ENCODE data around the gene NDUFS7. TPM values are rescaled to one million over a fixed set of nuclear protein-coding genes. Genes with fewer than 3 reads are reported as not detected.

The NDUFS7 gene
- polyA plus RNA-seq, 2 of the 4 experiments (the other 2 are of a cell fraction), result 19.3 to 68.9 TPM

DNA sequence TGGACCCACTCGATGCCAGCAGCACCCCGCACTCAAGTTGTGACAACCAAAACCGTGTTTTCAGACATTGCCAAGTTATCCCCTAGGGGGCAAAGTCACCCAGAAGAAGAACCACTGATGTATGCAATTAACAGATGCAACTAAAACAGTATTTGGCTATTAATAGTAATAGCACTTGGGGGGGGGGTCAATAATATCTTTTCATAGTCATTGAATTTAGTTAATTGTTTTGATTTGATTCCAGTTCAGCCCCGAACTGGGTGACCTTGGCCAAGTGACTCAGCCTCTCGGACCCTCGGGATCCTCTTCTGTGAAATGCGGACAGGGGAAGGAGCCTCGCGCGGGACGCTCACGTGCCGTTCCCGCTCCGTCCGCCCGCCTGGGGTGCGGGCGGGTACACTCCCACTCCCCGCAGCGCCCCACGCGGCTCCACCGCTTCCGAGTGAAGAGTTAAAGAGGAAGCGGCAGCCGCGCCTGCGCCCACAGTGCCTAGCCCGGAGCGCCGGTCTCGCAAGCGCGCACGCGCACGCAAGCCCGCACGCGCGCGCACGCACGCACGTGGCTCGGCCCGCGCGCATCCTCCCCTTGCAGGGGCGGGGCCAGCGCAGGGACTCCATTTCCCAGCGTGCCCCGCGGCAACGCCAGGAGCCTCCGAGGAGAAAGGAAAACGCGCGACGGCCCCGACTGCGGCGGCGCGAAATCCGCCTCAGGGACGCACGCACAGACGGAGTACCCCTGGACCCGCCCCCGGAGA is 23.2 kb downstream of the NDUFS7 start (continued):
- TF ChIP-seq, protein P1, sequence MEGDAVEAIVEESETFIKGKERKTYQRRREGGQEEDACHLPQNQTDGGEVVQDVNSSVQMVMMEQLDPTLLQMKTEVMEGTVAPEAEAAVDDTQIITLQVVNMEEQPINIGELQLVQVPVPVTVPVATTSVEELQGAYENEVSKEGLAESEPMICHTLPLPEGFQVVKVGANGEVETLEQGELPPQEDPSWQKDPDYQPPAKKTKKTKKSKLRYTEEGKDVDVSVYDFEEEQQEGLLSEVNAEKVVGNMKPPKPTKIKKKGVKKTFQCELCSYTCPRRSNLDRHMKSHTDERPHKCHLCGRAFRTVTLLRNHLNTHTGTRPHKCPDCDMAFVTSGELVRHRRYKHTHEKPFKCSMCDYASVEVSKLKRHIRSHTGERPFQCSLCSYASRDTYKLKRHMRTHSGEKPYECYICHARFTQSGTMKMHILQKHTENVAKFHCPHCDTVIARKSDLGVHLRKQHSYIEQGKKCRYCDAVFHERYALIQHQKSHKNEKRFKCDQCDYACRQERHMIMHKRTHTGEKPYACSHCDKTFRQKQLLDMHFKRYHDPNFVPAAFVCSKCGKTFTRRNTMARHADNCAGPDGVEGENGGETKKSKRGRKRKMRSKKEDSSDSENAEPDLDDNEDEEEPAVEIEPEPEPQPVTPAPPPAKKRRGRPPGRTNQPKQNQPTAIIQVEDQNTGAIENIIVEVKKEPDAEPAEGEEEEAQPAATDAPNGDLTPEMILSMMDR (IDR thresholded peaks at IDR 0.05), result peak; percentile 50
- TF ChIP-seq HOXB13 (CRISPR knock-in tag; IDR thresholded peaks at IDR 0.05; ENCODE audit: low read depth), result no peak
- peak; percentile 24; the same call in 1 of the 2 replicates for TF ChIP-seq NPAS2 (CRISPR knock-in tag; IDR thresholded peaks at IDR 0.05; ENCODE audit: borderline replicate concordance)
- no peak for TF ChIP-seq SREBF2 (IDR thresholded peaks at IDR 0.05)
- no peak for TF ChIP-seq ESRRA (IDR thresholded peaks at IDR 0.05; ENCODE audit: borderline replicate concordance, low read length)
- no peak for TF ChIP-seq TFCP2L1 (CRISPR knock-in tag; IDR thresholded peaks at IDR 0.05)
- TF ChIP-seq ZSCAN20 (CRISPR knock-in tag; IDR thresholded peaks at IDR 0.05), result no peak
- TF ChIP-seq, protein P2, sequence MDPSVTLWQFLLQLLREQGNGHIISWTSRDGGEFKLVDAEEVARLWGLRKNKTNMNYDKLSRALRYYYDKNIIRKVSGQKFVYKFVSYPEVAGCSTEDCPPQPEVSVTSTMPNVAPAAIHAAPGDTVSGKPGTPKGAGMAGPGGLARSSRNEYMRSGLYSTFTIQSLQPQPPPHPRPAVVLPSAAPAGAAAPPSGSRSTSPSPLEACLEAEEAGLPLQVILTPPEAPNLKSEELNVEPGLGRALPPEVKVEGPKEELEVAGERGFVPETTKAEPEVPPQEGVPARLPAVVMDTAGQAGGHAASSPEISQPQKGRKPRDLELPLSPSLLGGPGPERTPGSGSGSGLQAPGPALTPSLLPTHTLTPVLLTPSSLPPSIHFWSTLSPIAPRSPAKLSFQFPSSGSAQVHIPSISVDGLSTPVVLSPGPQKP (IDR thresholded peaks at IDR 0.05; ENCODE audit: low read depth, low read length), result no peak
- peak; percentile 68 for TF ChIP-seq BHLHE40 (IDR thresholded peaks at IDR 0.05; ENCODE audit: low read depth, low read length)
- TF ChIP-seq FOSL2 (IDR thresholded peaks at IDR 0.05), result no peak
- peak; percentile 23 for TF ChIP-seq FOSL2 (CRISPR knock-in tag; IDR thresholded peaks at IDR 0.05)
- TF ChIP-seq MAZ (IDR thresholded peaks at IDR 0.05; ENCODE audit: borderline replicate concordance, low read depth, low read length), result no peak
- TF ChIP-seq POLR2AphosphoS2 (conservative IDR thresholded peaks at IDR 0.05; ENCODE audit: low read length), result no peak
- TF ChIP-seq FOSB (CRISPR knock-in tag; IDR thresholded peaks at IDR 0.05), result no peak
- TF ChIP-seq, protein P3, sequence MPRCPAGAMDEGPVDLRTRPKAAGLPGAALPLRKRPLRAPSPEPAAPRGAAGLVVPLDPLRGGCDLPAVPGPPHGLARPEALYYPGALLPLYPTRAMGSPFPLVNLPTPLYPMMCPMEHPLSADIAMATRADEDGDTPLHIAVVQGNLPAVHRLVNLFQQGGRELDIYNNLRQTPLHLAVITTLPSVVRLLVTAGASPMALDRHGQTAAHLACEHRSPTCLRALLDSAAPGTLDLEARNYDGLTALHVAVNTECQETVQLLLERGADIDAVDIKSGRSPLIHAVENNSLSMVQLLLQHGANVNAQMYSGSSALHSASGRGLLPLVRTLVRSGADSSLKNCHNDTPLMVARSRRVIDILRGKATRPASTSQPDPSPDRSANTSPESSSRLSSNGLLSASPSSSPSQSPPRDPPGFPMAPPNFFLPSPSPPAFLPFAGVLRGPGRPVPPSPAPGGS (IDR thresholded peaks at IDR 0.05), result 0 out of 3 replicates have a peak, but pooled peaks have one; percentile 26
- TF ChIP-seq, protein P4, sequence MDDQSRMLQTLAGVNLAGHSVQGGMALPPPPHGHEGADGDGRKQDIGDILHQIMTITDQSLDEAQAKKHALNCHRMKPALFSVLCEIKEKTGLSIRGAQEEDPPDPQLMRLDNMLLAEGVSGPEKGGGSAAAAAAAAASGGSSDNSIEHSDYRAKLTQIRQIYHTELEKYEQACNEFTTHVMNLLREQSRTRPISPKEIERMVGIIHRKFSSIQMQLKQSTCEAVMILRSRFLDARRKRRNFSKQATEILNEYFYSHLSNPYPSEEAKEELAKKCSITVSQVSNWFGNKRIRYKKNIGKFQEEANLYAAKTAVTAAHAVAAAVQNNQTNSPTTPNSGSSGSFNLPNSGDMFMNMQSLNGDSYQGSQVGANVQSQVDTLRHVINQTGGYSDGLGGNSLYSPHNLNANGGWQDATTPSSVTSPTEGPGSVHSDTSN (IDR thresholded peaks at IDR 0.05), result no peak
- TF ChIP-seq, protein P5, sequence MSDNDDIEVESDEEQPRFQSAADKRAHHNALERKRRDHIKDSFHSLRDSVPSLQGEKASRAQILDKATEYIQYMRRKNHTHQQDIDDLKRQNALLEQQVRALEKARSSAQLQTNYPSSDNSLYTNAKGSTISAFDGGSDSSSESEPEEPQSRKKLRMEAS (IDR thresholded peaks at IDR 0.05), result peak; percentile 86
- TF ChIP-seq POLR2A (IDR thresholded peaks at IDR 0.05; ENCODE audit: low read length), result peak; percentile 58
- TF ChIP-seq HOXA7 (CRISPR knock-in tag; IDR thresholded peaks at IDR 0.05), result no peak
- TF ChIP-seq FOXS1 (CRISPR knock-in tag; IDR thresholded peaks at IDR 0.05), result no peak
- TF ChIP-seq GATA3 (IDR thresholded peaks at IDR 0.05; ENCODE audit: borderline replicate concordance), result no peak
- no peak for TF ChIP-seq NR3C1 (IDR thresholded peaks at IDR 0.05)
- no peak for TF ChIP-seq EHF (CRISPR knock-in tag; IDR thresholded peaks at IDR 0.05)
- no peak for TF ChIP-seq CEBPB (IDR thresholded peaks at IDR 0.05)
- TF ChIP-seq TP53 (CRISPR knock-in tag; IDR thresholded peaks at IDR 0.05), result no peak

Data from A549 (cell line).